Measurements from ENCODE around the gene VSNL1. TPM values are rescaled to one million over a fixed set of nuclear protein-coding genes. Genes with fewer than 3 reads are reported as not detected.

Gene VSNL1
- total RNA-seq, 1 donor from 2014 or later = 2.1 TPM

- no peak for TF ChIP-seq CTCF (conservative IDR thresholded peaks at IDR 0.05)
- DNase-seq (ENCODE audit: low read depth, low spot score) = no peak
- no peaks in the 10 kb centered on the region for H3K36me3 Mint-ChIP-seq (ENCODE audit: low read depth)
- peak overlapping the region; percentile 58 for H3K4me3 Mint-ChIP-seq
- H3K27me3 Mint-ChIP-seq (ENCODE audit: low read depth) = peaks cover 76% of the 10 kb centered on the region
- H3K27ac Mint-ChIP-seq (ENCODE audit: unreplicated experiment) = no peak overlapping the region
- H3K4me1 Mint-ChIP-seq = peaks cover 21% of the 10 kb centered on the region
- no peaks in the 10 kb centered on the region for H3K9me3 Mint-ChIP-seq
Measured at GRCh38 chr2:17543131-17543660, 2.7 kb downstream of the VSNL1 start.

GRCh38 chr2:17543848-17544247, 3.4 kb downstream of the VSNL1 start:
- Mint-ChIP-seq H3K4me3 (peak overlapping the region; percentile 5), H3K36me3 (ENCODE audit: low read depth) (no peaks in the 10 kb centered on the region), H3K27ac (ENCODE audit: unreplicated experiment) (no peak overlapping the region), H3K27me3 (ENCODE audit: low read depth) (peaks cover 75% of the 10 kb centered on the region), H3K4me1 (peaks cover 21% of the 10 kb centered on the region), H3K9me3 (no peaks in the 10 kb centered on the region)
- TF ChIP-seq CTCF (conservative IDR thresholded peaks at IDR 0.05) = no peak
- no peak for DNase-seq (ENCODE audit: low read depth, low spot score)

- no peak overlapping the region for H3K27ac Mint-ChIP-seq (ENCODE audit: unreplicated experiment)
- peaks cover 19% of the 10 kb centered on the region for H3K4me1 Mint-ChIP-seq
- H3K27me3 Mint-ChIP-seq (ENCODE audit: low read depth) = peaks cover 72% of the 10 kb centered on the region
- no peaks in the 10 kb centered on the region for H3K36me3 Mint-ChIP-seq (ENCODE audit: low read depth)
- no peak for DNase-seq (ENCODE audit: low read depth, low spot score)
- no peak for TF ChIP-seq CTCF (conservative IDR thresholded peaks at IDR 0.05)
- H3K4me3 Mint-ChIP-seq = no peak overlapping the region
- no peaks in the 10 kb centered on the region for H3K9me3 Mint-ChIP-seq
Measured at GRCh38 chr2:17544256-17544655, 3.8 kb downstream of the VSNL1 start.

- TF ChIP-seq CTCF (conservative IDR thresholded peaks at IDR 0.05) = no peak
- Mint-ChIP-seq H3K27ac (ENCODE audit: unreplicated experiment) (no peak overlapping the region), H3K4me1 (peaks cover 8% of the 10 kb centered on the region), H3K9me3 (no peaks in the 10 kb centered on the region), H3K27me3 (ENCODE audit: low read depth) (peaks cover 56% of the 10 kb centered on the region), H3K36me3 (ENCODE audit: low read depth) (no peaks in the 10 kb centered on the region), H3K4me3 (no peak overlapping the region)
- no peak for DNase-seq (ENCODE audit: low read depth, low spot score)
Measured at GRCh38 chr2:17545680-17546613, 5.5 kb downstream of the VSNL1 start.

- H3K36me3 Mint-ChIP-seq (ENCODE audit: low read depth) = no peaks in the 10 kb centered on the region
- TF ChIP-seq CTCF (conservative IDR thresholded peaks at IDR 0.05) = no peak
- no peak for DNase-seq (ENCODE audit: low read depth, low spot score)
- H3K27me3 Mint-ChIP-seq (ENCODE audit: low read depth) = peaks cover 44% of the 10 kb centered on the region
- no peak overlapping the region for H3K27ac Mint-ChIP-seq (ENCODE audit: unreplicated experiment)
- no peak overlapping the region for H3K4me3 Mint-ChIP-seq
- H3K4me1 Mint-ChIP-seq = no peaks in the 10 kb centered on the region
- H3K9me3 Mint-ChIP-seq = no peaks in the 10 kb centered on the region
Measured at GRCh38 chr2:17547237-17547636, 6.7 kb downstream of the VSNL1 start.
